HepG2 (cell line): ENCODE data around the gene KRTAP10-8.

Experiments
- BHLHE40 ChIP-seq: IDR thresholded peaks from 2 replicates; pipeline ENCODE4 v1.6.1; 2011; ENCODE audit warnings: low read length, improper control_type of control experiment
- CBFB ChIP-seq: sonication (generic); formaldehyde crosslinking; IDR thresholded peaks from 2 replicates; pipeline ENCODE4 v1.4.0; 2020; ENCODE audit warnings: missing genetic modification reagents
- CHD2 ChIP-seq: IDR thresholded peaks from 2 replicates; pipeline ENCODE4 v1.6.1; 2011; ENCODE audit warnings: low read depth, low read length, improper control_type of control experiment
- MTF1 ChIP-seq: sonication (generic); formaldehyde crosslinking; IDR thresholded peaks from 2 replicates; pipeline ENCODE4 v1.5.0; 2020; ENCODE audit warnings: missing genetic modification reagents
- NFYB ChIP-seq: sonication (generic); formaldehyde crosslinking; IDR thresholded peaks from 2 replicates; pipeline ENCODE4 v1.4.0; 2020; ENCODE audit warnings: missing genetic modification reagents
- POLR2AphosphoS2 ChIP-seq: IDR thresholded peaks from 2 replicates; pipeline ENCODE4 v1.6.1; 2011; ENCODE audit warnings: low read depth, low read length, improper control_type of control experiment
- POLR2AphosphoS5 ChIP-seq: IDR thresholded peaks from 2 replicates; pipeline ENCODE4 v1.6.1; 2012; ENCODE audit warnings: low read depth, low read length
- SMAD1 ChIP-seq: sonication (generic); formaldehyde crosslinking; IDR thresholded peaks from 2 replicates; pipeline ENCODE4 v1.4.0; 2020; ENCODE audit warnings: missing genetic modification reagents, low read depth, mild to moderate bottlenecking, borderline replicate concordance
- ZNF138 ChIP-seq: sonication (generic); formaldehyde crosslinking; IDR thresholded peaks from 2 replicates; pipeline ENCODE4 v1.5.0; 2020; ENCODE audit warnings: mild to moderate bottlenecking, low read depth, missing genetic modification reagents
- ZNF224 ChIP-seq: sonication (generic); formaldehyde crosslinking; IDR thresholded peaks from 2 replicates; pipeline ENCODE4 v1.5.0; 2020; ENCODE audit warnings: mild to moderate bottlenecking, missing genetic modification reagents
- ZNF383 ChIP-seq: sonication (generic); formaldehyde crosslinking; IDR thresholded peaks from 2 replicates; pipeline ENCODE4 v1.4.0; 2020; ENCODE audit warnings: missing genetic modification reagents, mild to moderate bottlenecking, borderline replicate concordance
- TF ChIP-seq, protein P1 (sequence below): sonication (generic); formaldehyde crosslinking; conservative IDR thresholded peaks from 2 replicates; pipeline ENCODE4 v1.4.0; 2020; ENCODE audit warnings: missing genetic modification reagents
- TF ChIP-seq, protein P2 (sequence below): sonication (generic); formaldehyde crosslinking; IDR thresholded peaks from 2 replicates; pipeline ENCODE4 v1.8.1; 2022; ENCODE audit warnings: low read depth, mild to moderate bottlenecking, missing genetic modification reagents
- TF ChIP-seq, protein P3 (sequence below): sonication (generic); formaldehyde crosslinking; IDR thresholded peaks from 2 replicates; pipeline ENCODE4 v1.8.0; 2022; ENCODE audit warnings: missing genetic modification reagents, low read depth, mild to moderate bottlenecking, borderline replicate concordance

DNA sequence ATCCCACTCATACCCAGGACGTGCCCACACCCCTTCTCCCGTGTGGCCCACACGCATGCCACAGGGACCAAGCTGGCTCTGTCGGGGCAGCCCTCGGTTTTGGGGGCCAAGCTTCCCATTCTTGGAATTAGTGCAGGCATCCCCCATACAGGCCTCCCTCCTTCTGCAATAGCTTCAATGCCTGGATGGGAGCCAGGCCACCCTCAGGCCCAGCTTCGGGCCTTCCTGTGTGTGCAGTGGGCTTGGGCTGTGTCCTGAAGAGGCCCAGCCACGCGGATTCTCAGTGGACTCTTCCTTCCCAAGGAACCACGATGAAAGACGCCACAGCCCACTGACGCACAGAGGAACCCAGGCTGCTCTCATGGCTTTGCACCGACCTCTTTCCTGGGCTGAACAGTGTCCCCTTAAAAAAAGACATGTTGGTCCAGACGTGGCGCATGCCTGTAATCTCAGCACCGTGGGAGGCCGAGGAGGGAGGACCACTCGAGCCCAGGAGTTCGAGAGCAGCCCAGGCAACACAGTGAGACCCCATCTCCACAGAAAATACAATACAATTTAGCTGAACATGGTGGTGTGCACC lies 37.7 kb downstream of the KRTAP10-8 start:
- TF ChIP-seq POLR2AphosphoS5 = no peak
- no peak for TF ChIP-seq NFYB
- TF ChIP-seq POLR2AphosphoS2 = no peak
- TF ChIP-seq ZNF224 (CRISPR knock-in tag) = no peak
- TF ChIP-seq ZNF383 = no peak
- no peak for TF ChIP-seq CHD2
- TF ChIP-seq, protein P1, sequence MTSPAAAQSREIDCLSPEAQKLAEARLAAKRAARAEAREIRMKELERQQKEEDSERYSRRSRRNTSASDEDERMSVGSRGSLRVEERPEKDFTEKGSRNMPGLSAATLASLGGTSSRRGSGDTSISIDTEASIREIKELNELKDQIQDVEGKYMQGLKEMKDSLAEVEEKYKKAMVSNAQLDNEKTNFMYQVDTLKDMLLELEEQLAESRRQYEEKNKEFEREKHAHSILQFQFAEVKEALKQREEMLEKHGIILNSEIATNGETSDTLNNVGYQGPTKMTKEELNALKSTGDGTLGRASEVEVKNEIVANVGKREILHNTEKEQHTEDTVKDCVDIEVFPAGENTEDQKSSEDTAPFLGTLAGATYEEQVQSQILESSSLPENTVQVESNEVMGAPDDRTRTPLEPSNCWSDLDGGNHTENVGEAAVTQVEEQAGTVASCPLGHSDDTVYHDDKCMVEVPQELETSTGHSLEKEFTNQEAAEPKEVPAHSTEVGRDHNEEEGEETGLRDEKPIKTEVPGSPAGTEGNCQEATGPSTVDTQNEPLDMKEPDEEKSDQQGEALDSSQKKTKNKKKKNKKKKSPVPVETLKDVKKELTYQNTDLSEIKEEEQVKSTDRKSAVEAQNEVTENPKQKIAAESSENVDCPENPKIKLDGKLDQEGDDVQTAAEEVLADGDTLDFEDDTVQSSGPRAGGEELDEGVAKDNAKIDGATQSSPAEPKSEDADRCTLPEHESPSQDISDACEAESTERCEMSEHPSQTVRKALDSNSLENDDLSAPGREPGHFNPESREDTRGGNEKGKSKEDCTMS (CRISPR knock-in tag) = no peak
- TF ChIP-seq, protein P2, sequence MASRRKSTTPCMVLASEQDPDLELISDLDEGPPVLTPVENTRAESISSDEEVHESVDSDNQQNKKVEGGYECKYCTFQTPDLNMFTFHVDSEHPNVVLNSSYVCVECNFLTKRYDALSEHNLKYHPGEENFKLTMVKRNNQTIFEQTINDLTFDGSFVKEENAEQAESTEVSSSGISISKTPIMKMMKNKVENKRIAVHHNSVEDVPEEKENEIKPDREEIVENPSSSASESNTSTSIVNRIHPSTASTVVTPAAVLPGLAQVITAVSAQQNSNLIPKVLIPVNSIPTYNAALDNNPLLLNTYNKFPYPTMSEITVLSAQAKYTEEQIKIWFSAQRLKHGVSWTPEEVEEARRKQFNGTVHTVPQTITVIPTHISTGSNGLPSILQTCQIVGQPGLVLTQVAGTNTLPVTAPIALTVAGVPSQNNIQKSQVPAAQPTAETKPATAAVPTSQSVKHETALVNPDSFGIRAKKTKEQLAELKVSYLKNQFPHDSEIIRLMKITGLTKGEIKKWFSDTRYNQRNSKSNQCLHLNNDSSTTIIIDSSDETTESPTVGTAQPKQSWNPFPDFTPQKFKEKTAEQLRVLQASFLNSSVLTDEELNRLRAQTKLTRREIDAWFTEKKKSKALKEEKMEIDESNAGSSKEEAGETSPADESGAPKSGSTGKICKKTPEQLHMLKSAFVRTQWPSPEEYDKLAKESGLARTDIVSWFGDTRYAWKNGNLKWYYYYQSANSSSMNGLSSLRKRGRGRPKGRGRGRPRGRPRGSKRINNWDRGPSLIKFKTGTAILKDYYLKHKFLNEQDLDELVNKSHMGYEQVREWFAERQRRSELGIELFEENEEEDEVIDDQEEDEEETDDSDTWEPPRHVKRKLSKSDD = no peak
- TF ChIP-seq, protein P3, sequence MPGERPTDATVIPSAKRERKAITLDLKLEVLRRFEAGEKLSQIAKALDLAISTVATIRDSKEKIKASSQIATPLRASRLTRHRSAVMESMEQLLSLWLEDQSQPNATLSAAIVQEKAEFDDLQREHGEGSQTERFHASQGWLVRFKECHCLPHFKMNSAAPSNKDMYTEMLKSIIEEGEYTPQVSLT = no peak
- no peak for TF ChIP-seq CBFB (CRISPR knock-in tag)
- no peak for TF ChIP-seq SMAD1 (CRISPR knock-in tag)
- TF ChIP-seq MTF1 (CRISPR knock-in tag) = no peak
- no peak for TF ChIP-seq BHLHE40
- TF ChIP-seq ZNF138 = no peak
